NB4 (cell line): Measurements from ENCODE around the gene SLC6A6.

ENCODE experiments used
- DNase-seq: peaks from one replicate; pipeline ENCODE4 v3.0.0; 2010; ENCODE audit warnings: low read depth
- H3K4me3 ChIP-seq: one replicate; pipeline ENCODE4 v1.5.1; 2011; ENCODE audit warnings: mild to moderate bottlenecking, low read depth, low read length, moderate library complexity
- MYC ChIP-seq: IDR thresholded peaks from 2 replicates; pipeline ENCODE4 v1.6.1; 2011; ENCODE audit warnings: low read depth, low read length
- POLR2A ChIP-seq: IDR thresholded peaks from 2 replicates; pipeline ENCODE4 v1.6.1; 2011; ENCODE audit warnings: mild to moderate bottlenecking; ENCODE audit not compliant: insufficient read length; ENCODE audit errors: extremely low read depth
- TF ChIP-seq, protein P1 (sequence below): IDR thresholded peaks from one replicate; pipeline ENCODE4 v1.5.1; 2012; ENCODE audit warnings: low read depth, low read length
- TF ChIP-seq, protein P2 (sequence below): IDR thresholded peaks from 2 replicates; pipeline ENCODE4 v1.6.1; 2011; ENCODE audit warnings: low read depth, low read length

The SLC6A6 gene

DNA sequence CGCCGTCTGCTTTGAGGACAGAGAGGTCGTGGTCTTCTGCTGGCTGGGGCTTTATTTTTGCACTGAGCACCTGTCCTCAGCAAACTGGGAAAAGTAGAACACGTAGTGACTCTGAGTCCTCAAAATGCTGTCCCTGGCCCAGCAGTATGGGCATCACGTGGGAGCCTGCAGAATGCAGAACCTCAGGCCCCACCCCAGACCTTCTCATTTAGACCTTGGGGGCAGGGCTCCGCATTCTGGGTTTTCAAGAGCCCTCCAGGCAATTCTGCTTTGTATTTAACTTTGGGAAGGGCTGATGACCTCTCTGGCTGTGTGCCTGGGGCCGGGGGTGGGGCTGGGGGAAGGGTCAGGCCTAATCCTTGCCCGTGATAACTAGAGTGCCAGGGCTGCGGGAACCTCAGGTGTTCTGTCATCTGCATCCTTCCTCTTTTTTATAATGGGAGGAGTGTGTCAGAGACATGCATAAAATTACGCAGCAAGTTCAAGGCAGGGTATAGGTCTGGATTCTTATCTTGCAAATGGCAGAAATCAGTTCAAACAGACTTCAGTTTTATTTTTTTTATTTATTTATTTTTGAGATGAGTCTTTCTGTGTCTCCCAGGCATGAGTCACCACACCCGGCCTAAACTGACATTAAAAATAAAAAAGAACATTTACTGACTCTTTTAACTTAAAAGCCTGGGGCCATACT is 11.1 kb downstream of the SLC6A6 start:
- no peak for DNase-seq
- TF ChIP-seq, protein P1, sequence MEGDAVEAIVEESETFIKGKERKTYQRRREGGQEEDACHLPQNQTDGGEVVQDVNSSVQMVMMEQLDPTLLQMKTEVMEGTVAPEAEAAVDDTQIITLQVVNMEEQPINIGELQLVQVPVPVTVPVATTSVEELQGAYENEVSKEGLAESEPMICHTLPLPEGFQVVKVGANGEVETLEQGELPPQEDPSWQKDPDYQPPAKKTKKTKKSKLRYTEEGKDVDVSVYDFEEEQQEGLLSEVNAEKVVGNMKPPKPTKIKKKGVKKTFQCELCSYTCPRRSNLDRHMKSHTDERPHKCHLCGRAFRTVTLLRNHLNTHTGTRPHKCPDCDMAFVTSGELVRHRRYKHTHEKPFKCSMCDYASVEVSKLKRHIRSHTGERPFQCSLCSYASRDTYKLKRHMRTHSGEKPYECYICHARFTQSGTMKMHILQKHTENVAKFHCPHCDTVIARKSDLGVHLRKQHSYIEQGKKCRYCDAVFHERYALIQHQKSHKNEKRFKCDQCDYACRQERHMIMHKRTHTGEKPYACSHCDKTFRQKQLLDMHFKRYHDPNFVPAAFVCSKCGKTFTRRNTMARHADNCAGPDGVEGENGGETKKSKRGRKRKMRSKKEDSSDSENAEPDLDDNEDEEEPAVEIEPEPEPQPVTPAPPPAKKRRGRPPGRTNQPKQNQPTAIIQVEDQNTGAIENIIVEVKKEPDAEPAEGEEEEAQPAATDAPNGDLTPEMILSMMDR: no peak
- TF ChIP-seq, protein P2, sequence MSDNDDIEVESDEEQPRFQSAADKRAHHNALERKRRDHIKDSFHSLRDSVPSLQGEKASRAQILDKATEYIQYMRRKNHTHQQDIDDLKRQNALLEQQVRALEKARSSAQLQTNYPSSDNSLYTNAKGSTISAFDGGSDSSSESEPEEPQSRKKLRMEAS: no peak
- no peak for TF ChIP-seq MYC
- no peak for TF ChIP-seq POLR2A
- H3K4me3 ChIP-seq: no peak overlapping the region

DNA sequence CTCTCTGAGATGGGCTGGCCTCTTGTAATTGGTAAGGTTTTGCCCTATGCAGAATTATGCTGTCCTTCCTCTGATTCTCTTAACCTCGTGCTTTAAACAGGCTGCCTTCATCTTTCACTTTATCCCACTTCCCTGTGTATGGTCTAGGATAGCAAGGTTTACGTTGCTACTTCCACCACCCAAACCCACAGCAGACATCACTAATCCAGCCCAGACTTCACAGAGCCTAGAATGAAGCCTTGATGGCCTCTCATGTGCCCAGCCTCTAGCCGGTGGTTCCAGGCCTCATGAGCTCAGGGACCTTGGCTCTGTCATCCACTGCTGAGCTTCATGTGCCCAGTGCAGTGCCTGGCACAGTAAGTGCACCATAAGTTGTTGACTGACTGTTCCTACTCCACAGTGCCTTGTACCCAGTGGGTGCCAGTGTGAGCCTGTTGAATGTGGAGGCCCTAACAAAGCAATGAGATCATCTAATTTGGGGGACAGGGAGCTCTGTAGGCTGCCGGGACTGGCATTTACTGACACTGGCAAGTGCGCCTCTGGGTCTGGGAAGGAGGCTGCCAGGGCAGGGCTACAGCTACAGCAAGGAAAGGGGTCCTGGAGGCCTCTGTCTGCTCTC is 12.5 kb downstream of the SLC6A6 start:
- no peak overlapping the region for H3K4me3 ChIP-seq
- TF ChIP-seq MYC (no peak), POLR2A (no peak)
- TF ChIP-seq, protein P2: no peak
- TF ChIP-seq, protein P1: no peak
- no peak for DNase-seq

DNA sequence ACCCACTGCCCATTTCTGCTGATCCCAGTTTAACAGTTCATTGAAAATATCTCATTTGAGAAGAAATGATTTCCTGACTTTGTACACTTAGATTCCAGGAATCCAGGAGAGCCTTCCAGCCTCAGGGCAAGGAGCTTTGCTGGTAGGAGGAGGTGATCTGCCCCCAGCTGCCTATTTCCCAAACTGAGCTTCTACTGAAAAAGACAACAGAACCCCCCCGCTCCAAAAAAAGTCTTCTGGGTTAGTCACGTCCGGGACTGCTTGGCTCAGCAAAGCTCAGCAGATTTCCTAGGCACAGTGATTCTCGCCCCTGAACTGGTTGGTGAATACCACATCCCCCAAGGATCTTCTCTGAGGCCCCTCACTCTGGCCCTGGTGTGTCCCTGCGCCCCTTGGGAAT is 13.1 kb downstream of the SLC6A6 start:
- DNase-seq: no peak
- no peak overlapping the region for H3K4me3 ChIP-seq
- TF ChIP-seq, protein P2: no peak
- no peak for TF ChIP-seq MYC
- TF ChIP-seq POLR2A: no peak
- TF ChIP-seq, protein P1: no peak

DNA sequence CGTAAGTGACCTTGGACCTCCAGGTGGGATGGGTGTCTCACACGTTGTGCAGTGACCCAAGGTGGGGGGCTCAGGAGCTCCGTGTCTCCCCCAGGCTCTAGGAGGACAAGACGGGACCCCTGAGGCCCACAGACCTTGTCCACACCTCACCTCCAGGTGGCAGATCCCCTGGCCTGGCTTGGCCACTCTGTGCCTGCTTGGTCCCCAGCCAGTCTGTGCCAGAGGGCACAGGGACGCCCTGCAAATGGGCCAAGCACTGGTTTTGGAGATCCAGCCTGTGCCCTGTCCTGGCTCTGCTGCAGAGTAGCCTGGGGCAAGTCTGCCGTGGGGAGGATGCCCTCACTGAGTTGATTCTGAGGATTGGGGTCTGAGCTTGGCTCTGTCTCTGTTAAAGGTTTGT is 14.0 kb downstream of the SLC6A6 start:
- no peak overlapping the region for H3K4me3 ChIP-seq
- DNase-seq: no peak
- TF ChIP-seq MYC (no peak), POLR2A (no peak)
- TF ChIP-seq, protein P2: no peak
- TF ChIP-seq, protein P1: no peak

DNA sequence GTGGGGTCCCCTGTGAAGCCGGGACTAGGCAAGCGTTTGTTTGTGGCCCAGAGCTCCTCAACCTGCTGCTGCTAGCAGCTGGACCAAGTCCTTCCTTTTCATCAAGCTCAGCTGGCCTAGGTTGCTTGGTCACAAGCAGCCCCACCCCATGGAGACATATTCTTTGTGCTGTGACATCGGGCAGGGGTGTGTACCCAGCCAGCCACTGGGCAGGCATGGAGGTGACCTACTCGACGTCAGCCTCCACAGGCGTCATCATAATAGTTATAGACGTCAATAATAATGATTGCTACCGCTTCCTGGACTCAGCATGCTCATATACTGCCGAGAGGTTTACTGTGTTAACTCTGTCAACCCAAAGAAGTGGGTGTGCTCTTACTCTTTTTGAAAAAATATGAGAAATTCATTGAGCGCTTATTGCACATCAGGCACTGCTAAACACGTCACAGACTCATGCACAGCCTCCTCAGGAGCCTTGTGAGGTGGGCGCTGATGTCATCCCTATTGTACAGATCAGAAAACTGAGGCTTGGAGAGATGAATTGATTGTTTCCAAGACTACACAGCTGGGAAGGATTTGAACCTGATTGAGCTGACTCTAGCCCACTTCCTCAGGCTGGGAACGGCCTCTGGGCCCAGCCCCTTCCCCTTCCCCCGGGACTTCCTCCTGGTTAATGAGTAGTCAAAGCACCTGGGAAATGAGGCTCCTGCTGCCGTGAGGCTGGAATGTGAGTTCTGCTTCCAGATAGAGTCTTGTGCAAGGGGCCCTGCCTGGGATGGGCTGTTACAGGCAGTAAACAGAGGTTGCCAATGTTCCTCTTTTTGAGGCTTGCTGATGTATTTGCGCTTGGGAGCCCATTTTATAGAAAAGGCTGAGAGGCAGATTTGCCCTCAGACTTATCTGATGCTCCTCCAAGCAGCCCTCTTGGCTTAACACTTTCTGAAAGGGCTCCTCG is 16.2 kb downstream of the SLC6A6 start:
- TF ChIP-seq POLR2A: no peak
- no peak for TF ChIP-seq MYC
- TF ChIP-seq, protein P2: no peak
- TF ChIP-seq, protein P1: no peak
- peak; percentile 77 for DNase-seq
- no peak overlapping the region for H3K4me3 ChIP-seq
